HG03520 (cell line): ENCODE results near the gene NR2F1-AS1.

Experiments
- ATAC-seq: cut with Tn5 transposase; IDR thresholded peaks from one replicate; pipeline ENCODE4 v1.9.1; 2021; ENCODE audit warnings: mild to moderate bottlenecking, moderate library complexity; ENCODE audit not compliant: unreplicated experiment

NR2F1-AS1 gene

DNA sequence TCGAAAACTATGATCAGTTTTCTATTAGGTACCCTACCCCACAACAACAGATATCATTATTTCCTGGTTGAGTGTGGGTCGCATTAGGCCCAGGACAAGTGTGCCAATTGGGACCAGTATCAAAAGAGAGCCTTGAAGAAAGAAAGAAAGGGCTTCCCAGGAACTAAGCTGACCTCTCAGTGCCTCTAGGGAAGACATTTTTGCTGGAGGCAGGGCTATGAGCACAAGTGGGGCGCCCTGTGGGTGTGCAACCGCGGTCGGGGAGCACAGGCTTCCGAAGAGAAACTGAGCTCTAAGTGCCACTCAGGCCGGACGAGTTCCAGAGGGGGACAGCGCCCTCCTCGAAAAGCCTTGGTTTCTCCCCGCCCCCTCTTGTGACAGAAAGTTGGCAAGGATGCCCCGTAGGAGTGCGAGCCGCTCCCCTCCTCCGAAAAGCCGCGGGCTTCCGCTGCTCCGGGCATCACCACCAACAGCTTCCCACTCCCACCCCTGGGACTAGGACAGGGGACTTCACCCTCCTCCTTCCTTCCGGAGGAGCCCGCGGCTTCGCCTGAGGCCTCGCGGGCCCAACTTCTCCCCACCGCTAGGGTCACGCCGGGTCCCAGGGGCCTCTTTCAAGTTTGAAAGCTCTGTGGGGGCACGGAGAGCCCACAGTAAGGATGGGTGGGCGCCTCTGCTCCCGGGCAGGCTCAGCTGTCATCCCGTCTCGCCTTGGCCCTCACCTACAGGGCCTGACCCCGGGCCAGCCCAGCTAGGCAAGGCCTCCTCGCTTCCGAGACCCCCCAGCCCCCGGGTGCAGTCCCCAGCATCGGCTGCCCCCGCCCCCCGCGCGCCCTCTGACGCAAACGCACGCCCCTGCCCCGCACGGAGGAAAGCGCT lies 2.0 kb downstream of the NR2F1-AS1 start:
- ATAC-seq: no peak

DNA sequence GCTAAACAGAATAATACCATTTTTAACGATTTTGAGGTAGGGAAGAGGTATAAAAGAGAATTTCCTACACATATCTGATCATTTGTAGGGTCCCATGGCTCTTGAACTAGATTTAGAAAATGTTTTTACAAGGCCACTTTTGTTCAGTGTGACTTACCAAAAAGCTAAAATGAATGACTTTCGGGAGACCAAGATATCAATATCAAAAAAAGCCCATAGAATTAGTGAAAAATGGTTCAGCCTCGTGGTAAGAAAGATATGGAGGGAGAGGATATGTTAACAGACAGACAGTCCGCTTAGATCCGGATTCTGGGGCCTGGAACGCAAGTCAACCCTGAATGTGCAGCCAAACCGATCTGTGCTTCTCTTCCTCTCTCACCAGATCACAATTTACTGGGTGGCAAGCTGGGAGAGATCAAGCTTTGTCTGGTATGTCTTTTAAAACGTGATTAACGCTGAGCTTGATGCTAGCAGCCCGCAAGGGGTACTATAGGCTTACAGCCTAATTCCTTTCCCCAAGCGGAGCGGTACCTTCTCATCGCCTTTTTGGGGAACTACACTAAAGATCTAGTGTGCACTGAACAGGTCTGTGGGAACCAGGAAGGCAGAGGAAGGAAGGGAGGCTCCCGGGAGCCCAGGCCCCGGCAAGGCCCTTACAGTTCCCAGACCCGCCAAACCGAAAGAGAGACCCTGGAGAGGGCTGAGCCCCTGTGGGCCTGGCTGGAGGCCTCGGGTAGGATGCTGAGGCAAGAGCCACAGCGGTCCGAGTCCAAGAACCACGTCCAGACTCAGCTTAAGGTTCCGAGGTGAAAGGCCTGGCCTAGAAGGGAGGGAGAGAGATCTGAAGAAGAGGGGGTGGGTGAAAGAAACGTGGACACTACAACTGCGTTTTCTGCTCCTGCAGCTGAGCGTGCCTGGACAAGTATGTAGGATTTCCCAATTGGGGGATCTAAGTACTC lies 2.9 kb downstream of the NR2F1-AS1 start:
- no peak for ATAC-seq

DNA sequence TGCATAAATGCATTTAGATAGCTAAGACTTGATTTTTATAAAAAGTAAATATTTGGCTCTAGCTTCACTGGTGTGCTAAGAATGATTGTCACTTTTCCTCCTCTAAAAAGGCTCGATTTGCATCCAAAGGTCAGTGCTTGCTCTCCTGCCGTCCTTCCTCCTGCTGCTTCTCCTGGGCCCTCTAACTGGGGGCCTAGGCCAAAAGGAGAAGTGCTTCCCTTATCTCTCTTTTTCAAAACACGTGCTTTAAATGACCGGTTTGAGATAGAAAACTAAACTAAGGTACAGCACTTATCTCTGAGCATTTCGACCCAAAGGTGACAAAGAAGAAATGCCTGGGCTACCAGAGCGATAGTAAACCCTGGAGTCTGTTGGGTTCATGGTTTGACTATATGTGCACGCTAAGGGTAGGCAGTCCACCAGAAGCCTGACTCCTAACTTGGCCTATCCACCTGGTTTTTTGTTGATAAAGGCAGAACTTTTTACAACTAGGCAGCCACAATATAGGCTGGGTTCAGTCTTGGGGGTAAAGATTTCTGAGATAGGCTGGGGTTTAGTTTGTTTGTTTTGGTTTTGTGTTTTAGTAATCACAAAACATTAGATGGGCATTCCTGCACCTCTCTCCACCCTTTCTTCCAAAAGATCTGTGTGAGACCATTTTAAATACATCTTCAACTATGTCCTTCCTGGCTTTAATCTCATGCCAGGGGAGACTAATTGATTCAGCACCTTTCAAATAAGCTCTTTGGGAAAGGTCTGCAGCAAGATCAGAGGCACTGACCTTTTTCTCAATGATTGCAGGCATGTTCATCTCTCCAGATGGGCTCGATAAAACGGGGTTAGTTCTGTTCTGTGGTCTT lies 3.8 kb downstream of the NR2F1-AS1 start:
- ATAC-seq: no peak

DNA sequence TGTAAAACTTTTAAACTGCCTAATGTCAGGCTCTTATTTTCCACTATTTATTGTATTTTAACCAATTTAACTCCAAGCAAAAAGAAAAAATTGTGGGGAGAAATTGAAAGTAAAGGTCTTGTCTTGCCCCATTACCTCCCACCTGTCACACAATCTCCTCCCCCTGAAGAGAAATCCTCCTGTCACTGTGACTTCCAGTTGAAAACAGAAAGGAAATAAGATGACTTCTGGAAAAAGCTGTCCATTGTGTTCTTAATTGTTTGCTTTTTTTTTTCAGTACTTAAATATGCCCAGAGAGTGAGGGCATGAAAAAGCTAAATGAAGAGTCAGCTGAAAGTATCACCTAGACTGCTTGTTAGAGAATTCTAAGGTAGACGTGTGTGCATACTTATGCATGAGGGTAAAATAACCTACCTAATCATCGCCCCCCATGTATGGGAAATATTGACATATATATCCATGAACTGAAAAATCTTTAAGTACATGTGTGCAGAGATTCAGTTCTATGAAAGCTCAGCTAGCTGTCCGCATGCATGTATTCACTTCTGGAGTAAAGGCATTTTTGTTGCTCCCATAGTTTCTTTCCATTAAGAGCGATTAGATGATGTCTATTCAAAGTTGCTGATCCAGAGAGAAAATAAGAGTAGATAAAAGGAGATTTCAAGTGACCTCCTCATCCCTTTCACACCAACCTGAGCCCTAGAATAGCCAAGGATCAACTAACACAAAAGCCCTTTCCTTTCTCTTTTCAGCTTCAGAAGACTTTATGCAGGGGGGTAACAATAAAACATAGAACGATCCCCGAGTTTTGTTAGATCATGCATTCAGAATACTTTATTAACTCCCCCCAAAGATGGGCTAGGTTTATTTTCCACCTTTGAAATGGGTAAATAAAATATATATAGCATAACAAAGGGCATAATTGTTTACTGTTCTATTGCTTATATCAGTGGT lies 5.3 kb downstream of the NR2F1-AS1 start:
- ATAC-seq: no peak

DNA sequence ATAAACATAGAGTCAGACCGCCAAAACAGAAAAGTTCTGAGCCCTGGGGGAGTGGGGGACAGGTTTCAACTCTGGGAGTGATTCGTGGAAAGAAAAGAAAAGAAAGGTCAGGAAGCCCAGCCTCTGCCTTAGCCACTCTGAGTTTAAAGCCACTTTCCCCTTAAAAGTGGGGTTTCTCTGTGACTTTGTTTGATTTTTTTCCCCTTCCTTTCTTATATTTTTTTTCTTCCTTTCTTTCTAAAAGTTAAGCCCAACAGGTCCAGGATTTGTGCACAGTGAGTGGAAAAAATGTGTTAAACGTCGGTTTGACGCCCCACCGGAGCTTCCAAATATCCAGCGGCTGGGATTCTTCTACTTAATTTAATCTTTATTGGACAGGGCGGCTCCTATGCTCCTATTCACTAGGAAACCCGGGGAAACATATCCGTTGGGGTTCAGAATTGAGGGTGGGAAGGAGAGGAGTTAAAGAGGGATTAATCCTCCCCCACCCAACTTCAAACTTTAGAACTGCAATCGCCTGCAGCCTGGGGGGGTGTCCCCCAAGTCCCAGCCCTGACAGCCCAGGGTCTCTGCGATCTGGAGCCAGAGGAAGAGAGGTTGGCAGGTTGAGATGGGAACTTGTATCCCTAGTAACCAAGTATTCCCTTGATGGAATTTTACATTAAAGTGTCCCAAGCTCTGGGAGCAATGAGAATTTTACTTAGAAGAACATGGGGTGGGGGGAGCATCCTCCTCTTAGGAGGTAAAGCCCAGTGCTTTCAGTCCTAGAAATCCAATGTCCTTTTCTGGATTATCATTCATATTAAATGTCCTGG lies 6.3 kb downstream of the NR2F1-AS1 start:
- ATAC-seq: no peak

DNA sequence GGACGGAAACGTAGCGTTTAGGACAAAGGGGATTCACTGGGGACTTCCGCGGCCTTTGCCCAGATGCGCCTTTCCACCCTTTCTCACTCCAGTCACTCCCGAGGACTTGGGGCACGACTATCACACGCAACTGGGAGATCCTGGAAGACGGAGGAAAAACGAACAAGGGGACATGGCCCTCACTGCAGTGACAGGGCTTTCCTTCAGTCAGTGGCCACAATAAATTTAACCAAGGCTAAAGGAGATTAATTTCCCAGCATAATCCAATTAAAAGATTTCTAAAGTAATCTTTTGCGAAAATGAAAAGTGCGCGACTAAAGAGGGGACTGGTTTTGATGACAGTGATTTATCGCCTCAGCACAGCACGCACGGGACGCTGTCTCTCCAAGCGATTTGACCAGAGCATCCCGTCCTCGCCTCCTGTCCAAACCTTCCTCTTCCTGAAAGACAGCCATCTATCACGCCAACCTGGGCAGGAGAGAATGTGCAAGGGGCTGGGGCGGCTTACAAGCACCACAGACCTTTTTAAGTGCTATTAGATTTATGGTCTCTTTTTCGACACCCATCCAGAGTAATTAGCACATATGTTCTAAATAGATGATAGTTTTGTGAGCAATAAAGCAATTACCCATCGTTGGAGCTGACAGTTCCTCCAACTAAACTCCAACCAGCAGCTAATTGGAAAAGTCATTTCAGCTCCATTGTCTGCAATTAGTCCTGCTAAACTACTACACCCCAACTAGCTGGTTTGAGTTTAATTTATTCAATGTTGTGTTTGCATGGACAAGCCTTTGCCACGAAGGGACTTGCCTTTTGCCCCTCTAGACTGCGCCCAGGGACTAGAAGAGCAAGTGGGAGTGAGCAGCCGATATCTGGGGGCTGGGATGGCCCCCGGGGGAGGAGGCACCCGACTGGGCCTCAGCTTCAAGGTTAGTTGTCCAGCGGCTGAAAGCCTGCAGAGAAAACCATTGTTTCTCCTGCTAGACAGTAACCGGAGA lies 7.4 kb downstream of the NR2F1-AS1 start:
- ATAC-seq: no peak

DNA sequence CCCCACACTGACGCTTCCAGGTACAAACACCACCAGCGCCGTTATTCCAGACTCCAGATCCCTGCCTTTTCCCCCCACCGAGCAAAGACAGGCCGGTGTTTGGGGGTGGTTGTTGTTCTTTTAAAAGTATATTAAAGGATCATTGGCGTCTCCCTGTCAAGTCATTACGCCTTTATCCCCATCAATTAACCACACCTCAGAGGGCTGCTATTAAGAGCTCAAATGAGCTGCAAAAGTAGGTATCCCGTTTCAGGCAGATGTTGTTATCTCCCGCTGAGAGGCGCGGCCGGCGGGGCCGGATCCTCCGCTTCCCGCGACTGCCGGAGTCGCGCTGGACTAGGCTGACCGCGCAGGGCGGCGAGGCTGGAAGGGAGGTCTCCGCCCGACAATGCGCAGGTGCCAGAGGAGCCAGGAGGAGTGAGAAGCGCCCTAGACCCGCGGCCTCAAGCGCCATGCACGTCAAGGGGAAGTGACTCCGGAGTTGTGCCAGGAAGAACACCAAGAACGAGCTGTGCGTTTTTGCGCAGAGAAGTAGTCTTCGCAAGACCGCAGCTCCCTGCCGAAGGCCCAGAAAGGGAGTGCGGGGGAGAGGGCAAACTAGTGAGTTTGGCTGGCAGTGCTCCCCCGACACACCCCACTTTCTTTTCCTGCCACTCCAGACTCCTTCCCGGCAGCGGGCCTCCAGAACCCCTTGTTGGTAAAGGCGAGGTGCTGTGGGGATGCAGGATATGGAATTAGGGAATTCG lies 8.2 kb downstream of the NR2F1-AS1 start:
- ATAC-seq: no peak

DNA sequence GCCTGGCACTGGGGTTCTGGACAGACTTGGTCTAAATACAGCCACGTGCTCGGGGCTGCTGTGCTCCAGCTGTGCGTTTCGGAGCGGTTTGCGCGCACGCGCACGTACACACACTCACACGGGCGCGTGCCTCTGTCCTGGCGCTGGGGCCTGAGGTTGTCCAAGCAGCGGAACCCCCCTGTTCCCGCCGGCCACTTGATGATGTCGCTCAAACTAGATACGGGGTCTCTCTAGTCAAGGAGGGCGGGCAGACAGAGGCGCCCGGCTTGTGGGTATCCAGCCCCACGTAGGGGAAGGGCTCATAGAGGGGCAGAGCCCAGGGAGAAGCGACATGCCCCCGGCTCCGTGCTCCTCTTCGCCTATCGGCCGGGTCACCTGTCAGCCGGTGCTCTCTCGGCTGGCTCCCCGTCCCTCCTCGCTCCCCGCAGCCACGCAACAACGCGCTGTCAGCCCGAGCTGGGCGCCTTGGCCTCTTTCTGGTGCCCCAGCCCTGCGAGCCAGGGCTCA lies 8.9 kb downstream of the NR2F1-AS1 start:
- no peak for ATAC-seq

DNA sequence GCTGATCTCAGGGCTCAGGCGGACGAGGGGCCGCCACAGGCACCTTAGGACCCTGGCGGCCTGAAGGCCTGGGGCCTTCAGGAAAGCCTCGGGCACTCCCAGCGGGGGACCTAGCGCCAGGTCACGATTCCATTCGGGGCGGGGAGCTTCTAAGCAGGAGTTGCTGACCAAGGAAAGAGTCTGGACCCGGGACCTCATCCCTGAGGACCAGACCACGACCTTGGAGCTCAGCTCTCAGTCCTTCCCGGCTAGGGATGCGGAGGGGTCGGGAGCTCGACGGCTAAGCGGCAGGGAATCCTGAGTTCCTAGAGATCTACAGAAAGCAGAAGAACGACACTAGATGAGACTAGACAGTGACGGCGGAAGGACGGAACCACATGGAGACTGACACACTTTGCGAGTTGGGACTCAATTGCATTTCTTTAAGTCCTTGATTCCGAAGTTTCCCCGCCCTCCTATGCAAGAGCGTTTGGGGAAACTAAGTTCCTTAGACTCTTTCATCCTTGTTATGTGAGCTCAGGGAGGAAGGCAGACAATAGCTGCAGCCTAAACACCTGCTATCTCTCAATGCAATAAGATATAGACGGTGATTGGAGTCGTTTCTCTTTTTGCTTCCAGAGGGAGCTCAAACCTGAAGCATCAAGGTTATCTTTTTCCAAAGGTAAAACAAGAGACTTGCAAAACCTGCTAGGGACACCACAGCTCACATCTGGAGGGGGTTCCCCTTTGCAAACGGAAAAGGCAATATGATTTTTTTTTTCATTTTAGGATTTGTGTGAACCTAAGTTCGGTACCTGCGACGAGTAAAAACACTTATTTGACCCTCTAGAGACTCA lies 9.7 kb downstream of the NR2F1-AS1 start:
- ATAC-seq: no peak

DNA sequence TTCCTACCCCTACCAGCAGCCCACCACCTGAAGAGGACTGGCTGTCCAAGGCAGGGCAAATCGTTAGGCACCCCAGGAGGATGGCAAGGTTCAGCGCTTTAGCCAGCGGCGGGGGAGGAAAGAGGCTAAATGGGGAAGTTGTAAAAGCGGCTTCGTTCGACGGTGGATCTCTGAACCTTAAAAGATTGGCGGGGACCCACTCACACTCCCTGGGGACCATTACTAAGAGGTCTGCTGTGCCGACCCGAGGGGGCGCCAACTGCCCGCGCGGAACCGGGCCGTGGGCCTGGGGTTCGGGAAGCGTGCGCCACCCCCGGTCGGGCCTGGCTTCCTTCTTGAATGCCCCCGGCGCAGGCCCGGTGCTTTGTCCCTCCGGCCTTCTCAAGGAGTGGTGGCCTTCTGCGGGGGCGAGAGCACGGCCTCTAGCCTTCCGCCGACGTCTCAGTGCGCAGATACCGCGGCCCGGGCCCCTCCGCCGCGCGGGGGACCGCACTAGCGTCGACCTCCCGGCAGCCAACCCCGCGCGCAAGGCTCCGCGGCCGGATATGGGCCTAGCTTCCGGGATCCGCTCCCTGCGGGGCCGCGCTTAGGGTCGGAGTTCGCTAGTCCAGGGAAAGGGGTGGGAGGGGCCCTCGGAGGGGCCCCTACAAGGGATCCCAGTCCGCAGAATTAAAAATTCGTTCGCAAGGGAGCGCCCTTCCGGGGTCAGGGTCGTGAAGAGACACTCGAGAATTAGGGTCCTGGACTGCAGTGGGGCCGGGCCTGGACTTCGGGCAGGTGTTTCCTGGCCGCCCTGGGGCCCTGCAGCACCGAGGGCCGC lies 10.5 kb downstream of the NR2F1-AS1 start:
- no peak for ATAC-seq

DNA sequence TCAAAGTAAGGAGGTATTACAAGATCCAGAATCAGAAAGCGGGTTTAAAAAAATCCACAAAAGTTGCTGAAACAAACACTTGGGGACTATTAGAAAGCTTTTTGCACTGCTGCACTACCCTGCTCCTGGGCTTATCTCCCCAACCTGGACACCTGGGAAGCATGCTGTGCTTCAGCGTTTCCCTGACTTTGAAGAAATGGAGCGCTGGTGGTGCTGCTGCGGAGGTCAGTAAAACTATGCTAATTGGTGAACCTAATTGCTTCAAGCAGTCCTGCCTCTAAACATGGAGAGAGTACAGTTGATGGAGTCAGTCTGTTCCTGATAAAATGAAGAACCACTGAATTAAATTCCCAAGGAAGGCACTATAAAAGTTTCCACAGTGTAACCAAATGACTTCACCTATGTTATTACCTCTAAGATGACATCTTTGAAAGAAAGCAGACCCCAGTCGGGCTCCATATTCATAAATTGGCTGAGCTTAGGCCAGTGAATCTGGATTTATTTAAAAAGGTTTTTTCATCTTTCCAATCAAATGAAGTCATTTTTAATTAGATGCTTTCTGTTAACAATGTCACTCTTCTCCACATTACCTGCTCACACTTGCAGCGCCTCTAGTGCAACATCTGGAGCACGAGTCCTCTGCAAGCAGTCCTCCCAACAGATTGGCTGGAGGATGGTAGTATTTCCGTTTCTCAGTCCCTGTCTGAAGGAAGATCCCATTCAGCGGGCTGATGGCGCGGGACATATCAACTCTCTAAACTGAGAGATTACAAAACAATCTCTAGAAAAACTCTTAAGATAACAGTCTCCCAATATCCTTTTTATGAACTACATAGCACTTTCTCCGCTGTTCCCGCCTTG lies 11.5 kb downstream of the NR2F1-AS1 start:
- ATAC-seq: no peak

DNA sequence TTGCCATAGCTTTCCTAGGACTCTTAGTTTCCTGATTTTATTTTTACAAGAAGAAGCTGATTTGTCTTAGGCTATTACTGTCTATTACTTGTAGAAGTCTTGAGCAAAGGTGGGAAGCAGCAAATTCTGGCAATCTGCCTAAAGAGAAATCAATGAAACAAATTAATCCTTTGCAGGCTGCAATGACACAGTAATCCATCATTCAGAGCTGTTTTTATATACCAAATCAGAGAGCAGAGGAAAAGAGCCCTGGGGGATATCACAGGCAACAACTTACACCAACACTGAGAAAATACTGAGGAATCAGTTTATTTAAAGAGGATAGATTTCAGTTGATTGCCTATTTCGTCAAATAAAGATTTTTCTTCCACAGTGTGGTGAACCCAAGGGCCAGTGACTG lies 13.6 kb downstream of the NR2F1-AS1 start:
- ATAC-seq: no peak

DNA sequence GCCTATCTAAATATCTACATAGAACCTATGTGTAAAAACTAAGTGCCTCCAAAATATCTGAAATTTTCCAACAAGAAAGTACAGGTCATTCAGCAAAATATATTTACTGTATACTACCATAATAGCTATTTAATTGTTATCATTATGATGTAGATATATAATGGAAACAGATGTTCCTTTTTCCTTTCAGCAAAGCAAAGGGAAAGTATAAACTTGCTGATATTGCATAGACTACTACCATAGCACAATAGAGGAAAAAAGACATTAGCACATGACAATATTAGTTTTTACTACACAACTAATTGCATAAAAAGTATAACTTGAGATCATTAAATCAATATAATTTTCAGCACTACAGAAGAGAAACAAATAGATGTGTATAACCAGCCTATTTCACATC lies 14.9 kb downstream of the NR2F1-AS1 start:
- ATAC-seq: no peak

DNA sequence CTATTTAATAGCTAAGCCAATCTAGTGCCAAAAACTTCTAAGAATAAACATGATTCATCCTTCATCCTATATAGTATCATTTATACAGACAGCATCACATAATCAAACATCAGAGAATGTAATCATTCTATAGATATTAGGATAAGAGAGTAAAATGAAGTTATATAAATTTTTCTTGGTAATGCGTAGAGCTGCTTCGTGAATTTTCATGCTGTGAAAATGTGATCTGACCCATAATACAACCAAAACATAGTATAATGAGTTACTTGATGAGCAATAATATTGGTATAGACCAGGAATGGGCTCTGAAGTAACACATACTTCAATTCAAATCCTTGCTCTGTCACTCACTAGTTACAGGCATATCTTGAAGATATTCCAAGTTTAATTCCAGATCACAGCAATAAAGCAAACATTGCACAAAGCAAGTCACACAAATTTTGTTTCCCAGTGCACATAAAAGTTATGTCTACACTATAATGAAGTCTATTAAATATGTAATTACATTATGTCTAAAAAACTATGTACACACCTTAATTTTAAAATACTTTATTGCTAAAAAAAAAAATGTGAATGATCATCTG lies 23.9 kb downstream of the NR2F1-AS1 start:
- no peak for ATAC-seq
